ENCODE data around the gene TTLL7. TPM values are rescaled to one million over a fixed set of nuclear protein-coding genes. Genes with fewer than 3 reads are reported as not detected.
A peak's percentile ranks its signal among the peaks of the same experiment; 100 is the strongest.

The TTLL7 gene
- total and polyA plus RNA-seq, 2 experiments from 2014 or later, result 3.8 to 7.7 TPM

DNA sequence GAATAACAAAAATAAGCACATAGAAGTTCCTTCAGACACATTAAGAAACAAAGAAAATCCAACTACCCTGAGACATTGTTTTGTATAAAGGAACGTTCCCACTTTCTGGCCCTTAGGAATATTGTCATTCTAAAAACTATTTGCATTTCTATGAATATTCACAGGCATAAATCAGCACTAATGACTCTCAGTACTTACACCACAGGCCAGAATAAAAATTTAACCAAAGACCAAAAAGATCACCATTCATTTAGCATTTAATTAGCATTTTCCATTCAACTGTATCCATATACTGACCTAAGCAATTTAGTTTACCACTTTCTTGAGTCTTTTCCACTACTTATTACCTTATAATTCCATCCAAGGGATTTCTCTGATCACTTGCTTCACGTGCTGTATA, 75.4 kb downstream of the TTLL7 start:
- Histone ChIP-seq H3K9me3 (ENCODE audit: low read depth) (no peaks in the 10 kb centered on the region), H3K4me3 (no peak overlapping the region), H3K4me1 (ENCODE audit: low read depth) (peaks cover 4% of the 10 kb centered on the region), H3K27me3 (no peaks in the 10 kb centered on the region), H3K27ac (no peak overlapping the region), H3K36me3 (no peaks in the 10 kb centered on the region)
- DNase-seq (ENCODE audit: low read depth in 1 of 2, low spot score in 1 of 2), result no peak
- TF ChIP-seq, protein P1, sequence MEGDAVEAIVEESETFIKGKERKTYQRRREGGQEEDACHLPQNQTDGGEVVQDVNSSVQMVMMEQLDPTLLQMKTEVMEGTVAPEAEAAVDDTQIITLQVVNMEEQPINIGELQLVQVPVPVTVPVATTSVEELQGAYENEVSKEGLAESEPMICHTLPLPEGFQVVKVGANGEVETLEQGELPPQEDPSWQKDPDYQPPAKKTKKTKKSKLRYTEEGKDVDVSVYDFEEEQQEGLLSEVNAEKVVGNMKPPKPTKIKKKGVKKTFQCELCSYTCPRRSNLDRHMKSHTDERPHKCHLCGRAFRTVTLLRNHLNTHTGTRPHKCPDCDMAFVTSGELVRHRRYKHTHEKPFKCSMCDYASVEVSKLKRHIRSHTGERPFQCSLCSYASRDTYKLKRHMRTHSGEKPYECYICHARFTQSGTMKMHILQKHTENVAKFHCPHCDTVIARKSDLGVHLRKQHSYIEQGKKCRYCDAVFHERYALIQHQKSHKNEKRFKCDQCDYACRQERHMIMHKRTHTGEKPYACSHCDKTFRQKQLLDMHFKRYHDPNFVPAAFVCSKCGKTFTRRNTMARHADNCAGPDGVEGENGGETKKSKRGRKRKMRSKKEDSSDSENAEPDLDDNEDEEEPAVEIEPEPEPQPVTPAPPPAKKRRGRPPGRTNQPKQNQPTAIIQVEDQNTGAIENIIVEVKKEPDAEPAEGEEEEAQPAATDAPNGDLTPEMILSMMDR (IDR thresholded peaks at IDR 0.05; ENCODE audit: low read depth, low read length), result no peak

DNA sequence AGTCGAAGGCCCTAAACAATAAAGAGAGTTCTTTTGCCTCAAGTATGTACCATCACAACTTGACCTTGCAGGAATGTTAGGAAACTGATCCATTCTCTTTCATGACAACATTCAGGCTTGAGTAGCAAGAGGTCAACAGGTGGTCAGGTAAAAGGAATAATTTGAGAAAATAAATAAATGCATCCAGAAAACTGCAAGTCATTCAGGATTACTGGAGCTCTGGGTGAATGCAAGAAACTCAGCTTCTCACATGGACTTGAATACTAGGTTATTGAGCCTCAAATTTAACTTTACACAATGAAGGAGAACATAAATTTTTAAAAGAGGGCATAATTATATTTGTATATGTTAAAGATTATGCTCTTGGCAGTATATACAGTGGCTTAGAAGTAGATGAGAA, 76.5 kb downstream of the TTLL7 start:
- no peaks in the 10 kb centered on the region for H3K27me3 ChIP-seq
- no peaks in the 10 kb centered on the region for H3K36me3 ChIP-seq
- no peak overlapping the region for H3K4me3 ChIP-seq
- H3K27ac ChIP-seq, result no peak overlapping the region
- TF ChIP-seq, protein P1 (IDR thresholded peaks at IDR 0.05; ENCODE audit: low read depth, low read length), result no peak
- no peaks in the 10 kb centered on the region for H3K9me3 ChIP-seq (ENCODE audit: low read depth)
- peaks cover 6% of the 10 kb centered on the region for H3K4me1 ChIP-seq (ENCODE audit: low read depth)
- no peak for DNase-seq (ENCODE audit: low read depth in 1 of 2, low spot score in 1 of 2)

DNA sequence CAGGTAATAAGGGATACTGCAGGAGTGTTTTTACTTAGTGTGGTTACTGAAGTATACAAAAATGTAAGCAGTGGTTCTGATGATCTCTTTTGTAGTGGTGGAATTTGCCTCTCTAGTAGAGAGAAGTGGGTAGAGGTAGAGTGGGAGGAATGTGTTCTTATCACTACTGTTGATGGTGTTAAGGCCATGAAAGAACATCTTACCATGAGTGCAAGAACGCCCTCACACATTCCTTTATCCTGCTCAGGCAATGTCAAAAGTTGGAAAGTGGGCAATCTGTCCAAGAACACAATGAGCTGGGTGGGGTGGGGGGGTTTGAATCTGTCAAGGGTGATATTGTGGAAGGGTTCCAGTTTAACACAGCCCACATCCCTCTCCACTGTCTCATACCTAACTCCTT, 78.6 kb downstream of the TTLL7 start:
- TF ChIP-seq, protein P1 (IDR thresholded peaks at IDR 0.05; ENCODE audit: low read depth, low read length), result no peak

DNA sequence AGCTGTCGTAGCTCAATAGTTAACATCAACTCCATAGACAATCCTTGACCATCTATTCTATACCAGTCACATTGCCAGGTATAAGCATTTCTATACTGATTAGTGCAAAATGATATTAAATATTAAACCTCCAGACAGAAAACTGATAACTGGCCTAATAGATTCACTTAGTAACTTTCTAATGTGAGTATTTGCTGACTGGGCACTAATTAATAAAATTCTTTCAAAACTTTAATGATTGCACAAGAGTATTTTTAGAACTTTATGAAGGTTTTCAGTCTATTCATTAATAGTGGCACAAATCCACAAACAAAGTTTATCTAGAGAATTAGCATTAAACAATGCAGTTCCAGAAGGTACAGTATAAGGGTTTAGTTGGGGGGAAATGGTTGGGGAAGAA, 79.1 kb downstream of the TTLL7 start:
- Histone ChIP-seq H3K4me3 (no peak overlapping the region), H3K4me1 (ENCODE audit: low read depth) (peaks cover 6% of the 10 kb centered on the region), H3K27ac (no peak overlapping the region), H3K9me3 (ENCODE audit: low read depth) (no peaks in the 10 kb centered on the region), H3K27me3 (no peaks in the 10 kb centered on the region), H3K36me3 (no peaks in the 10 kb centered on the region)
- TF ChIP-seq, protein P1 (IDR thresholded peaks at IDR 0.05; ENCODE audit: low read depth, low read length), result no peak
- DNase-seq (ENCODE audit: low read depth in 1 of 2, low spot score in 1 of 2), result no peak

More for the DNA sequence above, 78.6 kb downstream of the TTLL7 start:
- H3K4me1 ChIP-seq (ENCODE audit: low read depth), result peaks cover 6% of the 10 kb centered on the region
- H3K4me3 ChIP-seq, result no peak overlapping the region
- H3K9me3 ChIP-seq (ENCODE audit: low read depth), result no peaks in the 10 kb centered on the region
- no peak for DNase-seq (ENCODE audit: low read depth in 1 of 2, low spot score in 1 of 2)
- H3K36me3 ChIP-seq, result no peaks in the 10 kb centered on the region
- H3K27me3 ChIP-seq, result no peaks in the 10 kb centered on the region
- H3K27ac ChIP-seq, result no peak overlapping the region

DNA sequence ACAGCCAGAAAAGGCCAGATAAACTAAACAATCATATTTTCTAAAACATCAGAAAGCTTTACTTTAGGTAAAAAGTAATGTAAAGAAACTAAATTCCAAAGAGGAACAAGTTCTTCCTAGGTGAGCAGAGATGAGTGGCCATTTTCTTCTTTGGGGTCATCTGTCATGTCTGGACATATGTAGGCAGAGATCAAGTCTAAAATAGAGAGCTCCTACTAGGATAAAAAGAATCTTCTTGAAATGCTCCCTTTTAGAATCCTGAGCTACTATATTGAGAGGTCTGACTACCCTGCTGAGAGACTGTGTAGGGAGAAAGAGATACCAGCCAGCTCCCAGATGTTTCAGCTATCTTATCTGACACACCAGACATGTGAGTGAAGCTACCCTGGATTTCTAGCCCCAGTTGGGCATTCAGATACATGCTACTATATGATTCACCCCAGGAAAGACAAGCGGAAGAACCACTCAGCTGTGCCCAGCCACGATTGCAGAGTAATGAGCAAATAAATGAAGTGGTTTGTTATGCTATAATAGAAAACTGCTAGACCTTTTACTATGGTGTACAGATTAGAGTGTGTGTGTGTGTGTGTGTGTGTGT, 80.1 kb downstream of the TTLL7 start:
- Histone ChIP-seq H3K27me3 (no peaks in the 10 kb centered on the region), H3K27ac (peak overlapping the region; percentile 21), H3K4me3 (no peak overlapping the region), H3K4me1 (ENCODE audit: low read depth) (peaks cover 6% of the 10 kb centered on the region), H3K9me3 (ENCODE audit: low read depth) (no peaks in the 10 kb centered on the region), H3K36me3 (no peaks in the 10 kb centered on the region)
- no peak for DNase-seq (ENCODE audit: low read depth in 1 of 2, low spot score in 1 of 2)
- TF ChIP-seq, protein P1 (IDR thresholded peaks at IDR 0.05; ENCODE audit: low read depth, low read length), result no peak
